ENCODE data around the gene FCHSD2. TPM values are rescaled to one million over a fixed set of nuclear protein-coding genes. Genes with fewer than 3 reads are reported as not detected.
"Not testable (repeated sequence)": the region's sequence is repeated elsewhere in the genome, so short reads cannot be mapped to it uniquely, and the experiment has no call there.

Gene FCHSD2
- polyA plus RNA-seq, 3 donors: 35.1 to 49.7 (median 44.9) TPM

DNA sequence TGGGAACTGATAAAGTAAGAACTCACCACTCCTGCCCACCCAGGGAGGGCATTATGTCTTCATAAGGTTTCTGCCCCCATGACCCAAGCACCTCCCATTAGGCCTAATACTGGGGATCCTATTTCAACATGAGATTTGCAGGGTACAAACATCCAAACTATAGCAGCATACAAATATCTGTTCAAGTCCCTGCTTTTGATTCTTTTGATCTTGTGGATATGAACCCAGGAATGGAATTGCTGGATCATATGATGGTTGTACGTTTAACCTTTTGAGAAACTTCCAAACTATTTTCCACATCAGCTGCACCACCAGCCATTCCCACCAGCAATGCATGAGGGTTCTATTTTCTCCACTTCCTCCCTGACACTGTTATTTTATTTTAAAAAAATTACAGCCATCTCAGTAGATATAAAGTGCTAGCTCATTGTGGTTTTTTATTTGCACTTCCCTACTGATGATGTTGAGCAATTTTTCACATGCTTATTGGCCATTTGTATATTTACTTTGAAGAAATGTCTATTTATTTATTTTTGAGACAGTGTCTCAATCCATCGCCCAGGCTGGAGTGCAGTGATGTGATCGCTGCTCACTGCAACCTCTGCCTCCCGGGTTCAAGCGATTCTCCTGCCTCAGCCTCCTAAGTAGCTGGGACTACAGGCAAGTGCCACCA, 335.0 kb downstream of the FCHSD2 start:
- no peak for DNase-seq (ENCODE audit: extremely low read depth in 1 of 11, low read depth in 9 of 11, low spot score in 4 of 11)

DNA sequence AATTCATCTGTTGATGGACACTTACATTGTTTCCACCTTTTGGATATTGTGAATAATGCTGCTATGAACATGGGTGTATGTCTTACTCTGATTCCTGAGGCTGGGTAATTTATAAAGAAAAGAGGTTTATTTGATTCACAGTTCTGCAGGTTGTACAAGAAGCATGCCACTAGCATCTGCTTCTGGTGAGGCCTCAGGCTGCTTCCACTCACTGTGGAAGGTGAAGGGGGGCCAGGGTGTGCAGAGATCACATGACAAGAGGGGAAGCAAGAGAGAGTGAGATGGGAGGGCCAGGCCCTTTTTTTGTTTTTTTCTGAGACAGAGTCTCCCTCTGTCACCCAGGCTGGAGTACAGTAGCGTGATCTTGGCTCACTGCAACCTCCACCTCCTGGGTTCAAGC, 335.7 kb downstream of the FCHSD2 start:
- not testable (repeated sequence) for DNase-seq (ENCODE audit: extremely low read depth in 1 of 11, low read depth in 9 of 11, low spot score in 4 of 11)

DNA sequence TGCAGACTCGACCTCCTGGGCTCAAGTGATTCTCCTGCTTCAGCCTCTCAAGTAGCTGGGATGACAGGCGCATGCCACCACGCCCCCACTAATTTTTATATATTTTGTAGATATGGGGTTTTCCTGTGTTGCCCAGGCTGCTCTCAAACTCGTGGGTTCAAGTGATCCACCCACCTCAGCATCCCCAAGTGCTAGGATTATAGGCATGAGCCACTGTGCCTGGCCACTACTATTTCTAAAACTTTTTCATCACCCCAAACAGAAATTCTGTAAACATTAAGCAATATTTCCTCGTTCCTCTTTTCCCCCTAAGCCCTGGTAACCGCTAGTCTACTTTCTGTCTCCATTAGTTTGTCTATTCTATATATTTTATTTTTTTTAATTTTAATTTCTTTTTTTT, 336.9 kb downstream of the FCHSD2 start:
- no peak for DNase-seq (ENCODE audit: extremely low read depth in 1 of 11, low read depth in 9 of 11, low spot score in 4 of 11)

DNA sequence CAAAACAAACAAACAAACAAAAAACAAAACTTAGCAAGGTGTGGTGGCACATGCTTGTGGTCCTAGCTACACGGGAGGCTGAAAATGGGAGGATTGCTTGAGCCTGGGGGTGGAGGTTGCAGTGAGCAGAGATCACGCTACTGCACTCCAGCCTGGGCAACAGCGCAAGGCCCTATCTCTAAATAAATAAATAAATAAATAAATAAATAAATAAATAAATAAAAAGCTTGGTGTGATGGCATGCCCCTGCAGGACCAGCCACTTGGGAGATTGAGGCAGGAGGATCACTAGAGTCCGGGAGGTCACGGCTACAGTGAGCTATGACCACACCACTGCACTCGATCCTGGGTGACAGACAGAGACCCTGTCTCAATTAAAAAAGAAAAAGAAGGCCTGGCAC, 339.3 kb downstream of the FCHSD2 start:
- no peak for DNase-seq (ENCODE audit: extremely low read depth in 1 of 11, low read depth in 9 of 11, low spot score in 4 of 11)

DNA sequence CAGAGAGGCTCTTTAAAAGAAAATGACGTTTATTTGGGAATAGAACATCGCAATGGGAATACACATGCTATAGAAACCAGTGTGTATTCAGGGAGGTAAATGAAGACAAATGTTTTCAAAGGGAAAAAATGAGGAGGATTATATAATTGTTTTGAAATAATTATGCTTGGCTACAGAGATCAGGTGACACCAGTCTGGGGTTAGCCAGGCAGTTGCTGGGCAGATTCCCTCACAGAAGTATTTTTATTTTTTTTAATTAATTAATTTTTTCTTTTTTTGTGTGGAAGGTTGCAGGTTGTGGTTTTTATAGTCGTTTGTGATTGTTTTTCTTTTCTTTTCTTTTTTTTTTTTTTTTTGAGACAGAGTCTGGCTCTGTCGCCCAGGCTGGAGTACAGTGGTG, 342.7 kb downstream of the FCHSD2 start:
- no peak for DNase-seq (ENCODE audit: extremely low read depth in 1 of 11, low read depth in 9 of 11, low spot score in 4 of 11)

DNA sequence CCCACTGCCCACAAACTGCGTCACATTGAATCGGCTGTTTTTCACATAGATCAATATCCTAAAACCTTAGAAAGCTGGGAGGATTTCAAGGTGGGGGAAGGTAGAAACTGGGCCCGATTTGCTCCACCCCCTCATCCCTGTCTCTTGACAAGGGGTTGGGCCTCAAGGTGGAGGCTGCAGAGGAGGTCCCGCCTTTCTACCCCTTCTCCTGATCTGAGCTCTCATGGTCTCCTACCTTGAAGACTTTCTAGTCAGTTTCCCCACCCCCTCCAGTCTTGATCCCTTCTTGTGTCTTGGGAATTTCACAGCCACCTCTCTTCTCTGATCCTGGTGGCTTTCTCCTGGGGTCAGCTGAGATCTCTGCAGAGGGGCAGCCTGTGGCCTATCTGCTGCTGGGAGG, 343.8 kb downstream of the FCHSD2 start:
- no peak for DNase-seq (ENCODE audit: extremely low read depth in 1 of 11, low read depth in 9 of 11, low spot score in 4 of 11)

DNA sequence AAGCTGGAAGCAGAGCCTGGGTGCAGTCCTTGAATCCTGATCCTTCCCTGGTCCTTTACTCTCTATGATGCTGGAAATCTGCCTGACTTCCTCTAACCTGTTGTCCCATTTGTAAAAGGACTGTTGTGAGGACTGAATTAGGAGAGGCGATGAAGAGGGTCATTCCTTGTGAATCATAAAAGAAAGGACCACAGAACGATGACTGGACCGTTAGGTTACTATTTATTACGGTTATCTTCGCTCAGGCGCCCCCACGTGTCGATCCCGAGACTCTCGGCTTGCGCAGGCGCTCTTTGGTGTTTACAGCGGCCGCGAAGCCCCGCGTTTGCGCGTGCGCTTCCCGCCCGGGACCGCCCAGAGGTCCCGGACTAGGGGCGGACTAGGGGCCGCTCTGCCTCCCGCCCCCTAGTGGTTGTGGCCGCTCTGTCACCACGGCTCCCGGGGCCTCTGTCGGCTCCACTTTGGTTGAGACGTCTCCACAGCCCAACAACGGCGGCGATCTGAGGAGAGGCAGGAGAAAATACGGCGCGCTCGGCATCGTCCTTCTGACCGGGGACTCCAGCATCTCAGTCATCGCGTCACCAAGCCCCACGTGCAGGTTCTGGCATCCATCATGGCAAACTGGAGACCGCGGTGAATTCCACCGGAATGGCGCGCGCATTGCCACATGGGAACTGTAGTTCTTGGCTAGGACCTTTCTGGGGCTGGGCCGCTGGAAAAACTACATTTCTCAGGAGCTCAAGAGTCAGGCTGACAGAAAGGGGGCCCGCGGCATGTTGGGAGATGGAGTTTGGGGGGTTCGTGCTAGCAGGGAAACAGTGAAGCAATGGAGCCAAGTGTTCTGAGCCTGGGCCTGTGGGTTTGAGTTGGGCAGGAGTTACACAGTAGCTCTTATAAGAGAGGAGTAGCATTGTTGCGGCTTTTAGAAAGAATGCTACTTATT, 348.4 kb downstream of the FCHSD2 start, which contains the start of gene STARD10:
Gene STARD10 (minus strand): TSS at position 623 of the 943 bp plus-strand sequence. CDS start 12,866 bp downstream, outside the sequence.
- DNase-seq (ENCODE audit: extremely low read depth in 1 of 11, low read depth in 9 of 11, low spot score in 4 of 11): peak; percentile 91 to 97 (median 95)

DNA sequence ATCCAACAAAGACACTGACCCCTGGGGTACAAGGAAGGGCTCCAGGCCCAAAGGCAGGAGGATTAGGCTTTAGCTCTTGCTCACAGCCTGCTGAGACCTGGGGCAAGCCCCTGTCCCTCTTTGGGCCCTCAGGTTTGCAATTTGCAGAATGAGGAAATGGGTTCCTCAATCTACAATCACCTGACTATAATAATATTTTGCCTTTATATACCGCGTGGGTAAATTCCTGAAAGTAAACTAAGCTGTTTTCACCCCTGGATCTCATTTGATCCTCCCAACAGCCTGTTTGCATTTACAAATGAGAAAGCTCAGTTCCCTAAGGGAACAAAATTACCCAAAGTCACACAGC, 349.1 kb downstream of the FCHSD2 start:
- no peak for DNase-seq (ENCODE audit: extremely low read depth in 1 of 11, low read depth in 9 of 11, low spot score in 4 of 11)

DNA sequence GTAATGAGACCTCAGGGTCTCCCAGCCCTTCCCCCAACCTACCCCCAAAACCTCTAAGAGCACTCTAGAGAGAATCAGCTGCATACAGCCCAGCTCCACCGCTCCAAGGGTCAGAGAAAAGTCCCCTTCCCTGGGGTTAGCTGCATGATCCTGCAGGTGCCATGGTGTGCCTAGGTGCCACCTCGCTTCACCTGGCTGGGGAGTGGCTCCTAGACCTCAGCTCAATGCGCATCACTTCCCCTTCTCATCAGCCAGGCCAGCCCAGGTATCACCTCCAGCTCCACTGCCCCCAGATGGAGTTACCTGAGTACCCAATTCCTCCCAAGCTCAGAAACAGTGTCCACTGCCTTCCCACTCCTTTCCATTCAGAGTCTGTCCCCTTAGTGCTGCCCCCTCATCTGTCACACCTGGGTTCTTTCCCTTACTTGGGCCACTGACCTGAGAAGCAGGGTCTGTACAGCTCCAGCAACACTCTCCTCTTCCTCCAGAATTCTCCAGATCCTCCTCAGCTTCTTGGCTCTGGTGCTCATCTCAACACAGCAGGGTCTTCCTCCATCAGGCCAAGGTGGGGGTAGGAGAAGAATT, 349.6 kb downstream of the FCHSD2 start:
- no peak for DNase-seq (ENCODE audit: extremely low read depth in 1 of 11, low read depth in 9 of 11, low spot score in 4 of 11)

DNA sequence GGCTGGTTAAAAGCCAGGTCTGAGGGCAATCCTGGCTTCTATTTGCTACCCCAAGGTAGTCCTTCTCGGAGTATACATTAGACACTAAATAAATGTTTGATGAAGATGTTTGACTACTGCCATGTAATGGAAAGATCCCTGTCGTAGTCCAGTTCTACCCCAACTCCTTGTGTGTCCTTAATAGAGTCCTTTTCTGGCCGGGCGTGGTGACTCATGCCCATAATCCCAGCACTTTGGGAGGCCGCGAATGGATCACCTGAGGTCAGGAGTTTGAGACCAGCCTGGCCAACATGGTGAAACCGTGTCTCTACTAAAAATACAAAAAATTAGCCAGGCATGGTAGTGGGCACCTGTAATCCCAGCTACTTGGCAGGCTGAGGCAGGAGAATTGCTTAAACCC, 350.9 kb downstream of the FCHSD2 start:
- DNase-seq (ENCODE audit: extremely low read depth in 1 of 11, low read depth in 9 of 11, low spot score in 4 of 11): not testable (repeated sequence)

DNA sequence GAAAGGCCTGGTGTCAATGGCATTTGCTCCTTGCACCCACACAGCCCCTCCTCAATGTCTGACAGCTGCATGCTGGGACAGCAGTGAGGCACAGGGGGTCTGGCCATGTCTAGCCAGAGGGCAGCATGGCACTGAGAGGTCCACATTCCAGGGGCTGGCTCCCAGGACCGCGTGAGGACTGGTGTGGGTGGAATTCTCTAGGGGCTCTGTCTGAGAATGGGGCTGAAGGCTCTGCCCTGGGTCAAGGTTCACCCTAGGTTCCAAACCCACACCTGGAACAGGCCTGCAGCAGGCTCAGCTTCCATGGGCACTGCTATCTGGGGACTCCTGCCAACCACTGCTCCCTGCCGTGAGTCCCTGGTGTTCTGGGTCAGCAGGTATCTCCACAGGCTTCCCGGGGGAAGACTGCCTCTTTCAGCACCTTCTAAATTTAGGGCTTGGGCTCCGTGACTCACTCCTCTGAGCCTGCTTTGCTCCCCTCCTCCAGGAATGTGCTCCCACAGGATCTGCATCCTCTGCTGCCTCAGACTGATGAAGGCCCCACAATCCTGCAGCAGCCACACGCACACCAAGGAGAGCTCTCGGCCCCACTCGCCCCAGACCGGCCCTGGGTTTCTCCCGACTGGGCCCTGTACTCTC, 352.5 kb downstream of the FCHSD2 start:
- DNase-seq (ENCODE audit: extremely low read depth in 1 of 11, low read depth in 9 of 11, low spot score in 4 of 11): no peak

DNA sequence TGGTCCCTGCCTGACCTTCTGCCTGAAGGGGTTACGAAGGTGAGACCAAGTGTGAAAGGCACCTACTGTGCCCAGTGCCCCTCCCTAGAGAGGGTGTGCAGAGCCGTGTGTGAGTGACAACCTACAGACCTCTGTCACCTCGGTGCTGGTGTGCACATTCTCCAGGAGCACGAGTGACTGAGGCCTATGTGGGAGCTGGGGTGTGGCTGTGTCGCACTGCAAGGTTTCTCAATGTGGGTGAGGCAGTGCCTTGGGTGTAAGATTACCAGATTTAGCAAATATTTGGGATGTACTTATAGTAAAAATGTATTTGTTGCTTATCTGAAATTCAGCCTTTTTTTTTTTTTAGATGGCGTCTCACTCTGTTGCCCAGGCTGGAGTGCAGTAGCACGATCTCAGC, 353.9 kb downstream of the FCHSD2 start:
- DNase-seq (ENCODE audit: extremely low read depth in 1 of 11, low read depth in 9 of 11, low spot score in 4 of 11): no peak

DNA sequence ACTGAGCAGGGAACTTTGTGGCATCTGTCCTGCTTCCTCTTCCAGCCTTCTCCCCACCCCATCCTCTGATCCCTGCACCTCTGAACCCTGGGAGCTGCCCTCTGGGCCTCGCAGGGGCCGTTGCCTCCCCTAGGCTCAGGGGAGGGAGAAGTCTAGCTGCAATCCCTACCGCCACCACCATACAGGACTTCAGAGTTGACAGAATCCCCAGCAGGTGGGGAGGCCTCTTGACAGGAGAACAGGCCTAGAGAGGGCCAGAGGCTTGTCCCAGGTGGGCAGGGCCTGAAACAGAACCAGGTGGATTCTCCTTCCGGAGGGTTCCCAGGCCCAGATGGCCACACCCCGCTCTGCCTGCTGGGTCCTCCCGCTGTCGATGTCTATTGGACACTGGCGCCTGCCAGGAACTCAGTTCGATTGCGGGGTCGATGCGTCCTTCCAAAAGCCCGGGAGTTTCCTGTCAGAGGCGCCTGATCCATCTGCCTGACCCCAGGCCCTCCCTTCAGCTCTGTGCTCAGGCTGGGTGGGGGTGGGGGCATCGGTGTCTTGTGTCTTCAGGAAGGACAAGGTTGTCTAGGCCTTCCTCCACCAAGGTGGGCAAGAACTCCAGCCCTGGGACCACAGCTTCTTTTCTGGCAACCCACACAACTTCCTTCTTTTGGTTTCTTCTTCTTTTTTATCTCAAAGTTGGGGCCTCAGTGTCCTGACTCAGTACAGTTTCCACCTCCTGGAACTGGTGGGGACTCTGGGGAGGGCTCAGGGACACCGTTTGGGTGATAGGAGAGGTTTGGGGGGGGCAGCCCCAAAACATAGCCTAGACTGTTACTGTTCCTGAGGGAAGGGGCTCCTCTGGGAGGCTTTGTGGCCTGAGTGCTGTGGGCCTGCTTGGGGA, 354.7 kb downstream of the FCHSD2 start:
- no peak for DNase-seq (ENCODE audit: extremely low read depth in 1 of 11, low read depth in 9 of 11, low spot score in 4 of 11)

Other genes starting within 250 kb of the FCHSD2 start
- 1 to 10 TPM in 1 of 3 donors, under 1 TPM in 2; 0.50 to 1.1 (median 0.55) TPM for gene P2RY2, start 76.0 kb upstream of the FCHSD2 start, polyA plus RNA-seq (ENCODE audit: insufficient read length in 3 of 3)
- gene P2RY6, start 130.0 kb upstream of the FCHSD2 start, polyA plus RNA-seq (ENCODE audit: insufficient read length in 3 of 3): 1 to 10 TPM; 1.0 to 1.9 (median 1.6) TPM
- 100 to 1,000 TPM in 1 of 3 donors, 10 to 100 TPM in 2; 82.4 to 106 (median 98.5) TPM for gene ARHGEF17, start 166.0 kb upstream of the FCHSD2 start, polyA plus RNA-seq (ENCODE audit: insufficient read length in 3 of 3)
- gene RELT, start 234.1 kb upstream of the FCHSD2 start, polyA plus RNA-seq (ENCODE audit: insufficient read length in 3 of 3): 1 to 10 TPM; 2.2 to 4.7 (median 4.2) TPM